GM21528 (cell line): ENCODE results near the gene NUPR1.
"Not testable (repeated sequence)": the region's sequence is repeated elsewhere in the genome, so short reads cannot be mapped to it uniquely, and the experiment has no call there.

Source experiments
- ATAC-seq: cut with Tn5 transposase; IDR thresholded peaks from one replicate; pipeline ENCODE4 v1.9.1; 2021; ENCODE audit warnings: mild to moderate bottlenecking, moderate library complexity; ENCODE audit not compliant: unreplicated experiment, low FRiP score

The NUPR1 gene

GRCh38 chr16:28527985-28528384 lies 10.8 kb downstream of the NUPR1 start:
- no peak for ATAC-seq

DNA sequence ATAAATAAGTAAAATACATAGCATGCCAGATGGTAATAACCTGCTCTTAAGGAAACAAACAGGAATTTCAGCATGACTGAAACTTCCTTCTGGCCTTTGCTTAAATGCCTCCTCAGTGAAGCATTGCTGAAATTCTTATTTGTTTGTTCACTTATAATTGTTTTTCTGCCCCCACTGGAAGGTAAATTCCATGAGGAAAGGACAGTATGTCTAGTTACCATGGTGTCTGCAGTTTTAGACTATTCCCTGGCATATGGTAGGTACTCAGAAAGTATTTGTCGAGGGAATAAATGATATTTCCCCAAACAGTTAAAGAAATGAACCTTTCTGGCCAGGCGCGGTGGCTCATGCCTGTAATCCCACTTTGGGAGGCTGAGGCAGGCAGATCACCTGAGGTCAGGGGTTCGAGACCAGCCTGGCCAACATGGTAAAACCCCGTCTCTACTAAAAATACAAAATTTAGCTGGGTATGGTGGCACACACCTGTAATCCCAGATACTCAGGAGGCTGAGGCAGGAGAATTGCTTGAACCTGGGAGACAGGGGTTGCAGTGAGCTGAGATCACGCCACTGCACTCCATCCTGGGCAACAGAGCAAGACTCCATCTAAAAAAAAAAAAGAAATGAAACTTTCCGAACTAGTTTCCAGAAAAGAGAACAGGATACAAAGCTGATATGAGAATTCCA lies 11.5 kb downstream of the NUPR1 start:
- ATAC-seq, result not testable (repeated sequence)

DNA sequence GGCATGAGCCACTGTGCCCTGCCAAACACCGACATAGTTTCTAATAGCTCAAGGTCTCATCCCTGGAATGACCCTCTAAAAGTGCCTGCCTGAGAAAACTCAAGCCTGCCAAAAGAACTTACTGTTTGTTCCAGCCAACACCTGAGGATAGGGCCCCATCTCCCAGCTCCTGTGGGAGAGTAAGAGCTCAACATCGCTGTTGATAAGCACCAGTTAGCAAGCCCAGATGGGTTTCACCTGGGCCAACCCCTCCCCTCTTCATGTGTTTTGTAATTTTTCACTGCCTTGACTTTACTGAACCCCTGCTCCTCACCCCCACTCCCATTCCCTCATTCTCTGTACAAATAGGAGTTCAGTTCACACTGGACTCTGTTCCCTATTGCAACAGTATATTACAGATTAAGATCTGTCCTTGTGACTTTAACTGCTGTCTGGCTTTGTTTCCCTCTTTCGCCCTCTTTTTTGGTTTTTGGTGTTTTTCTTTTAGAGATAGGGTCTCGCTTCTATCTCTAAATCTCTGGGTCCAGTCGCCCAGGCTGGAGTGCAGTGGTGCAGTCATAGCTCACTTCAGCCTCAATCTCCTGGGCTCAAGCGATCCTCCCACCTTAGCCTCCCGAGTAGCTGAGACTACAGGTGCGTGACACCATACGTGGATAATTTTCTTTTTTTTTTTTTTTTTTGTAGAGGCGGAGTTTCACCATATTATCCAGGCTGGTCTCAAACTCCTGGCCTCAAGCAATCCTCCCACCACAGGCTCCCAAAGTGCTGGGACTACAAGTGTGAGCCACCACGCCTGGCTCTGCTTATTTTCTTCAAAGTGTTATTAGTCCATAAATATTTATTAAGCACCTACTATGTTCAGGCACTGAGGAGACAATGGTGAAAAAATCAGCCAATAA lies 12.3 kb downstream of the NUPR1 start:
- ATAC-seq, result no peak

DNA sequence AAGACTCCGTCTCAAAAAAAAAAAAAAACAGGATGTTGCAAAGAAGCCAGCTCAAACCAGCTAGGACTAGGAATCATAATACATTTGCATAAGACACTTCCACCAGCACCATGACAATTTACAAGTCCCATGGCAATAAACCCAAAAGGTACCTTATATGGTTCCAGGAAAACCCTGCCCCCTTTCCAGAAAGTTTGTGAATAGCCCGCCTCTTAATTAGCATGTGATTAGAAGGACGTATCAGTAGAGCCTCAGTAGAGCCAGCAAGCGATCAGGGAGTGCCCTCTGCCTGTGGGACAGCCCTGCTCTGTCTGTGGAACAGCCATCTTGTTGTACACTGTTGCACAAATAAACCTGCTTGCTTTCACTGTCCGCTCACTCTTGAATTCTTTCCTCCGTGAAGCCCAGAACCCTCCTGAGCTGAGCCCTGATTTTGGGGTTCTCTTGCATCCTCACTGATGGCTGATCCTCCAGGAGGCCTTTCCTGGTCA lies 14.0 kb downstream of the NUPR1 start:
- no peak for ATAC-seq

GRCh38 chr16:28522792-28523191 lies 16.0 kb downstream of the NUPR1 start:
- ATAC-seq, result no peak

- no peak for ATAC-seq
Measured at GRCh38 chr16:28521436-28521835, 17.3 kb downstream of the NUPR1 start.

- ATAC-seq, result no peak
Measured at GRCh38 chr16:28520672-28521071, 18.1 kb downstream of the NUPR1 start.

DNA sequence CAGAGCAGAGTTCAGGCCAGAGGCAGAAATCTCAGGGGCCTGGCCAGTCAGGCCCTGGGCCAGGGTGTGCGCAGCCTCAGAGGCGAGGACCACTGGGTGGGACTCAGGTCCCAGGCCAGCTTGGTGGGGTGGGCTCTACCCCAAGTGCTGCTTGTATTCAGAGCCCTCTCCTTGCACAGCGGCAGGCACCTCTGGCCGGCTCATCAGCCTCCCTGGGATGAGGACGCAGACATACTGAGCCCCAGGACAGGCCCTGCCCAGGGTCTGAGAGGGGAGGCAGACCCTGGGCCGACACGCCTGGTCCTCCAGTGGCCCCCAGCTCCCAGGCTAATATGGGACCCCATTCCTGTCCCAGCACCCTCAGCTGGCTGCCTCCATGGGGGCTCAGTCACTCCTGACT lies 24.5 kb downstream of the NUPR1 start:
- no peak for ATAC-seq

GRCh38 chr16:28513484-28514181 lies 25.1 kb downstream of the NUPR1 start:
- ATAC-seq, result no peak

DNA sequence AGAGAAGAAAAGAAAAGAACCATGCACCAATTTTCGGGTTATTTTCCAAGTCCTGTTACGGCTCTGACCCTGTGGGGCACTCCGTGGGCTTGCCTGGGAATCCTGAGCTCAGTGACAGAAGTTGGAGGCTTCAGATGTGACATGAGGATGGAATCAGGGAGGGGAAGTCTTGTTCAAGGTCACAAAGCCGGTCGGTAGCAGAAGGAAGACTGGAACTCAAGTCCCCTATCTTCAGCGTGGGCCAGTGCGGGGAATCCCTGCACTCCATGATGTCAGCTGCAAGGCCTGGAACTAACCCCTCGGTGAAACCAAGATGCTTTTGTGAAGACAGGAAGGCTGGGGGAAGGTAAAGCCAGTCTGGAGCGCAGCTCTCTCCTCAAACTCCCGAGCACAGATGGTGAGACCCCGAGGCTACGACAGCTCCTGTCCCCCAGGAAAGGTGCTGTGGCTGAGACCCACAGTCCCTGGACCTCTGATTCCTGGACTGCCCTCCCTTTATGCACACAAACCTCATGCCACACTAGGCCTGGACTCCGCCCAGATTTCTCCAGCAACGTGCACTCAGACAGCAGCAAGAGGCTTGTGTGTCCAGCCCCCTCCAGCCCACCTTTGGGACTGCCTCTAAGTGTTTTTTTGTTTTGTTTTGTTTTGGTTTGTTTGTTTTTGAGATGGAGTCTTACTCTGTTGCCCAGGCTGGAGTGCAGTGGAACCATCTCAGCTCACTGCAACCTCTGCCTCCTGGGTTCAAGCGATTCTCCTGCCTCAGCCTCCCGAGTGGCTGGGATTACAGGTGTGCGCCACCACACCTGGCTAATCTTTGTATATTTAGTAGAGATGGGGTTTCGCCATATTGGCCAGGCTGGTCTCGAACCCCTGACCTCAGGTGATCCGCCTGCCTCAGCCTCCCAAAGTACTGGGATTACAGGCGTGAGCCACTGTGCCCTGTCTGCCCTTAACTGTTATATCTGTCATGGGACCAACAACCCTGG lies 26.7 kb downstream of the NUPR1 start:
- ATAC-seq, result no peak

DNA sequence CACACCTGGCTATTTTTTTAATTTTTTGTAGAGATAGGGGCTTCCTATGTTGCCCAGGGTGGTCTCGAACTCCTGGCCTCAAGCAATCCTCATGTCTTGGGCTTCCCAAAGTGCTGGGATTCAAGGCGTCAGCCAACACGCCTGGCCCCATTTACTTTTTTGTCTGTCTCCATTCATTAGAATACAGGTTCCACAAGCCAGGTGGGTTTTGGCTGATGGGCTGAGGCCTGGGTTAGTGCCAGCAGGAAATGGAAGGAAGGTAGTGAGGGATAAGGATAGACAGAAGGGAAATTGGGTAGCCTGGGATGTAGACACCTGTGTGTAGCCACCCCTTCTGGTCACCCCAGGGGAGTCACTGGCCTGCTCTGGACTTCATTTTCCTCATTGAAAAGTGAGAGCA lies 27.7 kb downstream of the NUPR1 start:
- no peak for ATAC-seq

DNA sequence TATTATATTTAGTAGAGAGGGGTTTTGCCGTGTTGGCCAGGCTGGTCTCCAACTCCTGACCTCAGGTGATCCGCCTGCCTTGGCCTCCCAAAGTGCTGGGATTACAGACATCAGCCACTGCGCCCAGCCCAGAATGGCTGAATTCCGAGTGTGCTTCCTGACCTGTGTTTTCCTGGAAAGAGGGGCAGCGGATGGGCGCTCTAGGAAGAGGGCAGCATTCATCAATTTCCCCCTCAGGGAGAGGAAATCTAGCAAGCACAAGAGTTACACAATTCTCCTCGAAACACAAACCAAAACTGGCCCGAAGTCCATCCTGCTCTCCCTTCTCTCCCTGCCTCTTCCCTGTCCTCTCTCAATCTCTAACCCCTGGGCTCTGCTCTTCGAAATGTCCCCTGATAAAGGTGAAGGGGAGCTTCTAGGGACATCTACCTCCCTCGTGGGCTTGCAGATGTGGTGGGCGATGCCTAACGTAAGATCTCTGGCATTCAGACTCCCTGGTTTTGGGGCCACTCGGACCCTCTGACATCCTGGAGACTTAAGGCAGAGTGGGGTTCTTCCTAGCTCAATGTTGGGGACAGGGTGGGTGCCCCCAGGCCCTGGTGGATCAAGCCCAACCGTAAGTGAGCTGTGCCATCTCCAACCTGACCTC lies 33.2 kb downstream of the NUPR1 start:
- ATAC-seq, result no peak

- ATAC-seq, result no peak
Measured at GRCh38 chr16:28504707-28505404, 33.9 kb downstream of the NUPR1 start.

DNA sequence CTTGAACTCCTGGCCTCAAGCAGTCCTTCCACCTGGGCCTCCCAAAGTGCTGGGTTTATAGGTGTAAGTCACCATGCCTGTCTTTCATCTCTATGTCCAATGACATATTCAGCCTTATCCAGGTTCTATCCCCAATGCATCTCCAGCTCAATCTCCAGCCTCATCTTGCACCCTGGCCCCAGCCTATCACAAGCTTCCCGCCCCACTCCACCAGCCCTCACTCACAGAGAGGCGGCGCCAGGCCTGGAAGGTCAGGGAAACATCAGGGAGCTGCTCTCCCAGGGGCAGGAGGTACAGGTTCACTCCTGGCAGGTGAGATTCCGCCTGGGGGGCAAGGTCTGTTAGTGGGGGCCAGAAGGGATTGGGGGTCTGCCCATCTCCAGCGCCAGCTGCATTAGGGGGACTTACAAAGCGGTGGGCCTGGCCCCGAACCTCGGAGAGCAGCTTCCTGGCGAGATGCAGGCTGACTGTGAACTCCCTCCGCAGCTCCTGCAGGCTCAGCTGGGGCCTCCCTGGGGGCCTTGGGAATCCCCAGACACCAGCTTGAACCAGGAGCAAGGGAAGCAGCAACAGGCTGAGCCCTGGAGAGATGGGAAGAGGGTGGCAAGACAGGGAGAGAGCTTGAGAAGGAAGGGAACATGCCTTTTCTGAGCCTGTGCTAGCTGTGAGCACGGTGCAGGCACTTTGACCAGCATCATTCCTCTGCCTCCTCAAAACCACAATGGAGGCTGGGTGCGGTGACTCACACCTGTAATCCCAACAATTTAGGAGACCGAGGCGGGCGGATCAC lies 35.1 kb downstream of the NUPR1 start:
- no peak for ATAC-seq

GRCh38 chr16:28502290-28502689 lies 36.5 kb downstream of the NUPR1 start:
- ATAC-seq, result no peak

DNA sequence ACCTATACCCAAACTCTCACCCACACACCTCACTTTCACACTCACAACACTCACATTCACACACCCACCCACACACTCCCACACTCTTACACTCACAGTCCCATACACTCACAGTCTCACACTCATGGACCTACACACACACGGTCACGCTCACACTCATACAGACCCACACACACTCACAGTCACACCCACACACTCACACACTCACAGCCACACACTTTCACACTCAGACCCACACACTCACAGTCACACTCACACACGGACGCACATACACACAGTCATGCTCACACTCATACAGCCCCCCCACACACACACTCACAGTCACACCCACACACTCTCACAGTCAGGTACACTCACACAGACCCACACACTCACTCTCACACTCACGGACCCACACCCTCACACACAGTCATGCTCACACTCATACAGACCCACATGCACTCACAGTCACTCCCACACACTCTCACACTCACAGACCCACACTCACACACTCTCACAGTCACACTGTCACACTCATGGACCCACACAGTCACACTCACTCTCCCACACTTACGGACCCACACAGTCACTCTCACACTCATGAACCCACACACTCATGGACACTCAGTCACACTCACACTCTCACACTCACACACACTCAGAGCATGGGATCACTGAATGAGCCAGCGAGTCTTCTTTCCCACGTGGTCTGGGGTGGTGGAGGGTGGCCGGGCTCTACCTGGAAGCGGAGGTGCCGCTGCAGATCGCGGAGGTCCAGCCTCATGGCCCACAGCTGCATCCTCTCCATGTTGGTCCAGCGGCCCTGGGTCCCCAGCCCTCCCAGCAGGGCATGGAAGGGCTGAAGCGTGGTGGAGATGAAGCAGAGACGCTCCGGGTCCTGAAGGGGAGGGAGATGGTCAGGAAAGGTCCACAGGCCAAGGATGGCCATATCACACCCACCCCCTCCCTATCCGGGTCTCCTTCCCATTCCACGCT lies 37.2 kb downstream of the NUPR1 start:
- no peak for ATAC-seq
